ENCODE measurements around the gene NBPF3.

NBPF3 gene

DNA sequence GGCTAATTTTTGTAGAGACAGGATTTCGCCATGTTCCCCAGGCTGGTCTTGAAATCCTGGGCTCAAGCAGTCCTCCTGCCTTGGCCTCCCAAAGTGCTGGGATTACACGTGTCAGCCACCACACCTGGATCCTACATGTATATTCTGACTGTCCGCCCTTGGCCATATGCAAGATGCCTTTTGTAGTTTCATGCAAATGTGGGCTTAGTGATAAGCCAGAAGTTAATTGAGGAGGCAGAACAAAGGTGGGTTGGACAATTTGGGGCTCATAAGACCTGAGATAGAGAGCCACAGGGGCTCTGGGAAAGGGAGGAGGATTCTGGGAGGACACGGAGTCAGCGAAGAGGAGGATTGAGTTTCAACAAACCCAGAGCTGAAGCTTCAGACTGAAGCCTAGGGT is 94.2 kb downstream of the NBPF3 start:
- TF ChIP-seq, protein P1, sequence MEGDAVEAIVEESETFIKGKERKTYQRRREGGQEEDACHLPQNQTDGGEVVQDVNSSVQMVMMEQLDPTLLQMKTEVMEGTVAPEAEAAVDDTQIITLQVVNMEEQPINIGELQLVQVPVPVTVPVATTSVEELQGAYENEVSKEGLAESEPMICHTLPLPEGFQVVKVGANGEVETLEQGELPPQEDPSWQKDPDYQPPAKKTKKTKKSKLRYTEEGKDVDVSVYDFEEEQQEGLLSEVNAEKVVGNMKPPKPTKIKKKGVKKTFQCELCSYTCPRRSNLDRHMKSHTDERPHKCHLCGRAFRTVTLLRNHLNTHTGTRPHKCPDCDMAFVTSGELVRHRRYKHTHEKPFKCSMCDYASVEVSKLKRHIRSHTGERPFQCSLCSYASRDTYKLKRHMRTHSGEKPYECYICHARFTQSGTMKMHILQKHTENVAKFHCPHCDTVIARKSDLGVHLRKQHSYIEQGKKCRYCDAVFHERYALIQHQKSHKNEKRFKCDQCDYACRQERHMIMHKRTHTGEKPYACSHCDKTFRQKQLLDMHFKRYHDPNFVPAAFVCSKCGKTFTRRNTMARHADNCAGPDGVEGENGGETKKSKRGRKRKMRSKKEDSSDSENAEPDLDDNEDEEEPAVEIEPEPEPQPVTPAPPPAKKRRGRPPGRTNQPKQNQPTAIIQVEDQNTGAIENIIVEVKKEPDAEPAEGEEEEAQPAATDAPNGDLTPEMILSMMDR (IDR thresholded peaks at IDR 0.05): no peak
- Histone ChIP-seq H3K4me3 (no peak overlapping the region), H3K9me3 (no peaks in the 10 kb centered on the region), H3K4me1 (peaks cover 0 to 12% (median 0%) of the 10 kb centered on the region in 4 donors), H3K27ac (no peak overlapping the region), H3K27me3 (peaks cover 0 to 45% of the 10 kb centered on the region in 2 donors), H3K36me3 (no peaks in the 10 kb centered on the region)
- DNase-seq: no peak
- intact Hi-C loops (cut with DNase I; ENCODE audit: low total_unique reads): no loop called here

All from tibial artery (tissue), 4 donors.